ENCODE data around the gene ABCG8.

GRCh38 chr2:43812947-43813346 is 25.8 kb upstream of the ABCG8 start:
- TF ChIP-seq CTCF (IDR thresholded peaks at IDR 0.05 in 4 of 5, conservative IDR thresholded peaks at IDR 0.05 in 1 of 5) (no peak), POLR2A (IDR thresholded peaks at IDR 0.05) (no peak)

Data from gastrocnemius medialis (tissue), 4 donors.